ENCODE measurements around the gene SOD1. TPM values are rescaled to one million over a fixed set of nuclear protein-coding genes. Genes with fewer than 3 reads are reported as not detected.

The SOD1 gene
- total and polyA plus RNA-seq, 2 of the 13 experiments (the other 11 are each of a cell fraction or from before 2014, with no cell fraction given) = 317 to 537 TPM

GRCh38 chr21:31614705-31615104, 44.8 kb upstream of the SOD1 start:
- Histone ChIP-seq H3K4me1 (ENCODE audit: insufficient read depth, low read length) (no peaks in the 10 kb centered on the region), H3K9ac (ENCODE audit: insufficient read depth, low read depth, low read length) (no peak overlapping the region), H2AFZ (ENCODE audit: low read length) (no peak overlapping the region), H3K36me3 (replicated peaks in 1 of 2; ENCODE audit: control insufficient read depth in 1 of 2, insufficient read depth in 2 of 2, low read length in 2 of 2) (no peaks in the 10 kb centered on the region), H3K27ac (ENCODE audit: extremely low read length, insufficient read depth, low read length) (no peak overlapping the region), H3K4me3 (replicated peaks in 1 of 3; ENCODE audit: insufficient read depth in 1 of 3, low read depth in 2 of 3, low read length in 3 of 3) (no peak overlapping the region), H3K27me3 (ENCODE audit: control insufficient read depth in 1 of 2, insufficient read depth in 2 of 2, low read length in 2 of 2) (peaks cover 0 to 4% of the 10 kb centered on the region in 2 experiments; a peak in 2 of 5 replicates), H3K4me2 (ENCODE audit: low read depth, low read length) (no peak overlapping the region), H3K9me3 (ENCODE audit: low read length) (no peaks in the 10 kb centered on the region), H3K79me2 (ENCODE audit: insufficient read depth, low read length) (no peaks in the 10 kb centered on the region), H4K20me1 (ENCODE audit: insufficient read depth, low read length) (no peaks in the 10 kb centered on the region)
- no peak for DNase-seq (ENCODE audit: low spot score)
- WGBS (ENCODE audit: low lambda C conversion rate) = 20% methylated on average over 1 of the region's 1 CpG
- ChIA-PET CTCF (ENCODE audit: low intra/inter-chr PET ratio, low total read pairs) (no interaction called here), POLR2A (no interaction called here)
- no peak for ATAC-seq
- in situ Hi-C loops (cut with HindIII; ENCODE audit: extremely low pct_ligation_motif_present, low pct_unique_long_range_greater_than_20kb) = no loop called here
- no peak for FAIRE-seq
- intact Hi-C loops (cut with micrococcal nuclease; ENCODE audit: unreplicated experiment) = no loop called here
- TF ChIP-seq KDM1A (CRISPR knock-in tag; IDR thresholded peaks at IDR 0.05) (no peak), PCBP2 (optimal IDR thresholded peaks at IDR 0.05; ENCODE audit: low read depth, low read length, poor library complexity, severe bottlenecking) (peak; percentile 47), HNRNPK (IDR thresholded peaks at IDR 0.05; ENCODE audit: low read depth, low read length, poor library complexity, severe bottlenecking) (peak; percentile 68)
- BruUV-seq (replicated peaks) = no TSS peak

- WGBS (ENCODE audit: low lambda C conversion rate) = 51% methylated on average over 9 of the region's 9 CpGs
- BruUV-seq (replicated peaks) = no TSS peak
- Histone ChIP-seq H3K4me3 (replicated peaks in 1 of 3; ENCODE audit: insufficient read depth in 1 of 3, low read depth in 2 of 3, low read length in 3 of 3) (no peak overlapping the region), H3K4me1 (ENCODE audit: insufficient read depth, low read length) (no peaks in the 10 kb centered on the region), H3K27ac (ENCODE audit: extremely low read length, insufficient read depth, low read length) (no peak overlapping the region), H4K20me1 (ENCODE audit: insufficient read depth, low read length) (no peaks in the 10 kb centered on the region), H3K27me3 (ENCODE audit: control insufficient read depth in 1 of 2, insufficient read depth in 2 of 2, low read length in 2 of 2) (peaks cover 0 to 4% of the 10 kb centered on the region in 2 experiments; a peak in 2 of 5 replicates), H2AFZ (ENCODE audit: low read length) (no peak overlapping the region), H3K79me2 (ENCODE audit: insufficient read depth, low read length) (no peaks in the 10 kb centered on the region), H3K9ac (ENCODE audit: insufficient read depth, low read depth, low read length) (no peak overlapping the region), H3K9me3 (ENCODE audit: low read length) (no peaks in the 10 kb centered on the region), H3K4me2 (ENCODE audit: low read depth, low read length) (no peak overlapping the region), H3K36me3 (replicated peaks in 1 of 2; ENCODE audit: control insufficient read depth in 1 of 2, insufficient read depth in 2 of 2, low read length in 2 of 2) (no peaks in the 10 kb centered on the region)
- DNase-seq (ENCODE audit: low spot score) = no peak
- no peak for FAIRE-seq
- intact Hi-C loops (cut with micrococcal nuclease; ENCODE audit: unreplicated experiment) (no loop called here), in situ Hi-C loops (cut with HindIII; ENCODE audit: extremely low pct_ligation_motif_present, low pct_unique_long_range_greater_than_20kb) (no loop called here)
- ATAC-seq = no peak
- CTCF ChIA-PET (ENCODE audit: low intra/inter-chr PET ratio, low total read pairs) = no interaction called here
- POLR2A ChIA-PET = no interaction called here
- no peak for TF ChIP-seq ZNF780A (CRISPR knock-in tag; IDR thresholded peaks at IDR 0.05)
- no peak for TF ChIP-seq MLXIP (CRISPR knock-in tag; IDR thresholded peaks at IDR 0.05; ENCODE audit: borderline replicate concordance)
- no peak for TF ChIP-seq ZNF264 (CRISPR knock-in tag; IDR thresholded peaks at IDR 0.05)
- no peak for TF ChIP-seq ATF5 (CRISPR knock-in tag; IDR thresholded peaks at IDR 0.05; ENCODE audit: low read depth)
- no peak for TF ChIP-seq FOXC1 (CRISPR knock-in tag; IDR thresholded peaks at IDR 0.05; ENCODE audit: borderline replicate concordance)
- no peak for TF ChIP-seq ZXDC (CRISPR knock-in tag; IDR thresholded peaks at IDR 0.05)
- TF ChIP-seq ETV6 (CRISPR knock-in tag; conservative IDR thresholded peaks at IDR 0.05) = no peak
- TF ChIP-seq SMARCC2 (IDR thresholded peaks at IDR 0.05) = no peak
- no peak for TF ChIP-seq ONECUT2 (CRISPR knock-in tag; IDR thresholded peaks at IDR 0.05)
- no peak for TF ChIP-seq STAT5B (CRISPR knock-in tag; IDR thresholded peaks at IDR 0.05)
Measured at GRCh38 chr21:31616216-31616615, 43.3 kb upstream of the SOD1 start.
